ENCODE data around the gene RAET1L. TPM values are rescaled to one million over a fixed set of nuclear protein-coding genes. Genes with fewer than 3 reads are reported as not detected.

The RAET1L gene
- total and polyA plus RNA-seq, 10 of the 15 experiments (the other 5 are each of a cell fraction or from before 2014, with no cell fraction given), result not detected

GRCh38 chr6:150055131-150055530 lies 29.8 kb upstream of the RAET1L start:
- SMC1A ChIA-PET (ENCODE audit: uncharacterized antibody, unreplicated experiment), result interaction anchor here (0.9 kb wide), 1 partner anchor 16 kb away, joined by 3 read pairs; no protein-coding TSS in a partner anchor
- BruUV-seq (replicated peaks), result no TSS peak
- TF ChIP-seq ZNF24 (IDR thresholded peaks at IDR 0.05), result no peak
- TF ChIP-seq NFXL1 (IDR thresholded peaks at IDR 0.05; ENCODE audit: borderline replicate concordance), result no peak
- no peak for TF ChIP-seq FOS (IDR thresholded peaks at IDR 0.05; ENCODE audit: borderline replicate concordance, extremely low read depth, insufficient read length)
- no peak for TF ChIP-seq RELB (IDR thresholded peaks at IDR 0.05; ENCODE audit: low read depth)
- TF ChIP-seq MEF2B (IDR thresholded peaks at IDR 0.05; ENCODE audit: partially characterized antibody, poor library complexity, severe bottlenecking), result no peak
- TF ChIP-seq ZNF207 (IDR thresholded peaks at IDR 0.05; ENCODE audit: borderline replicate concordance), result no peak
- TF ChIP-seq RAD21 (IDR thresholded peaks at IDR 0.05; ENCODE audit: insufficient read depth, low read depth, low read length), result no peak
- no peak for TF ChIP-seq ZNF274 (IDR thresholded peaks at IDR 0.05; ENCODE audit: insufficient read depth, insufficient read length)
- no peak for TF ChIP-seq IRF3 (IDR thresholded peaks at IDR 0.05)
- TF ChIP-seq IKZF1 (conservative IDR thresholded peaks at IDR 0.05), result no peak
- no peak for TF ChIP-seq IRF4 (IDR thresholded peaks at IDR 0.05; ENCODE audit: low read depth, low read length)
- no peak for TF ChIP-seq NFYB (IDR thresholded peaks at IDR 0.05; ENCODE audit: insufficient read depth, low read depth, low read length)
- no peak for TF ChIP-seq STAT3 (IDR thresholded peaks at IDR 0.05; ENCODE audit: low read depth, low read length)
- no peak for TF ChIP-seq HDGF (IDR thresholded peaks at IDR 0.05)
- no peak for TF ChIP-seq TARDBP (IDR thresholded peaks at IDR 0.05; ENCODE audit: borderline replicate concordance)
- no peak for TF ChIP-seq BCL11A (IDR thresholded peaks at IDR 0.05; ENCODE audit: low read depth, low read length)
- H3K4me2 ChIP-seq (ENCODE audit: control insufficient read depth, insufficient read depth), result no peak overlapping the region
- RAD21 ChIA-PET (ENCODE audit: unreplicated experiment), result interaction anchor here (0.6 kb wide), 1 partner anchor 761 kb away, joined by 4 read pairs; no protein-coding TSS in a partner anchor
- no peaks in the 10 kb centered on the region; the same call in 2 of the 3 replicates for H3K9me3 ChIP-seq (replicated peaks; ENCODE audit: control insufficient read depth, insufficient read depth, low read length)
- no peak overlapping the region for H3K4me3 ChIP-seq
- H3K79me2 ChIP-seq (ENCODE audit: control insufficient read depth, insufficient read depth, low read length), result no peaks in the 10 kb centered on the region
- in situ Hi-C loops (cut with MboI), result no loop called here
- H3K36me3 ChIP-seq (ENCODE audit: control insufficient read depth in 2 of 2, insufficient read depth in 2 of 2, low read length in 1 of 2), result no peaks in the 10 kb centered on the region
- ATAC-seq (no peak), DNase-seq (ENCODE audit: low read depth, low spot score) (no peak), FAIRE-seq (no peak)
- no peak overlapping the region for H2AFZ ChIP-seq (ENCODE audit: control insufficient read depth, low read depth, low read length)
- H3K4me1 ChIP-seq (ENCODE audit: control insufficient read depth, insufficient read depth, low read length), result no peaks in the 10 kb centered on the region
- CTCF ChIA-PET, result interaction anchor here (0.8 to 3.5 kb wide), 7 partner anchors 9 to 340 kb away, joined by 3 to 17 read pairs (median 4); no protein-coding TSS in a partner anchor
- POLR2A ChIA-PET, result no interaction called here
- H3K27ac ChIP-seq (ENCODE audit: control insufficient read depth, insufficient read depth), result no peak overlapping the region
- 28% methylated on average over 10 of the region's 10 CpGs for WGBS (ENCODE audit: insufficient coverage, insufficient replicate concordance, low lambda C conversion rate, missing lambda C conversion rate)
- H3K27me3 ChIP-seq (replicated peaks in 1 of 2; ENCODE audit: control insufficient read depth in 2 of 2, insufficient read depth in 2 of 2, low read length in 1 of 2), result peaks cover 2 to 5% of the 10 kb centered on the region in 2 experiments; a peak in 2 of 4 replicates
- H3K9ac ChIP-seq (ENCODE audit: control insufficient read depth, insufficient read depth, low read length), result no peak overlapping the region
- no peaks in the 10 kb centered on the region for H4K20me1 ChIP-seq (ENCODE audit: control insufficient read depth, insufficient read depth)
- intact Hi-C loops (cut with micrococcal nuclease; ENCODE audit: unreplicated experiment), result no loop called here
